ENCODE results near the gene SNTG2.

GRCh38 chr2:1341404-1342120 is 390.9 kb downstream of the SNTG2 start:
- no peak for TF ChIP-seq EZH2 (IDR thresholded peaks at IDR 0.05)
- no peak for TF ChIP-seq POLR2AphosphoS5 (IDR thresholded peaks at IDR 0.05; ENCODE audit: borderline replicate concordance, low read depth, low read length)
- TF ChIP-seq FOXP2 (optimal IDR thresholded peaks at IDR 0.05; ENCODE audit: control extremely low read depth, extremely low read length, insufficient read depth): no peak
